GM18867 (cell line): ENCODE results near the gene GNG5.
"Not testable (repeated sequence)": the region's sequence is repeated elsewhere in the genome, so short reads cannot be mapped to it uniquely, and the experiment has no call there.

ENCODE experiments used
- ATAC-seq: cut with Tn5 transposase; IDR thresholded peaks from one replicate; pipeline ENCODE4 v1.9.1; 2021; ENCODE audit warnings: mild to moderate bottlenecking, moderate library complexity; ENCODE audit not compliant: unreplicated experiment

GNG5 gene

GRCh38 chr1:84506002-84506728 is at the start of gene GNG5, which contains the start of gene SPATA1:
Gene GNG5 (minus strand): TSS chr1:84506581. CDS start chr1:84506091, 490 bp downstream.
Gene SPATA1 (plus strand): TSS chr1:84506386. CDS start chr1:84516360, 9,974 bp downstream.
- peak; percentile 81 for ATAC-seq

GRCh38 chr1:84550826-84551225 is 44.4 kb upstream of the GNG5 start:
- ATAC-seq: no peak

DNA sequence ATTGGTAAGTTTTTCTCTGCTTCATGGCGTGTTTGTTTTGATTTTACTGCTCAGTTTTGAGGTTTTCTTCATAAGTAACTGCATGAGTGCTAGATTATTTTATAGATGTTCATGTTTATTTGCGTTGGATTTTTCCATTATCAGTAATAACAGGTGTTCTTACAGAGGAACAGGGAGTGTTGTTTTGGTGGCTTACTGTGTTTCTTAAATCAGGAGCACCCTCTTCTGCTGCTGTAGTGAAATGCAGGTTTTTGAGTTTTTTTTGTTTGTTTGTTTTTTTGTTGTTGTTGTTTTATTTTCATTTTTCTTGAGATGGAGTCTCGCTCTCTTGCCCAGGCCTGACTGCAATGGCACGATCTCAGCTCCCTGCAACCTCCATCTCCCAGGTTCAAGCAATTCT is 35.3 kb upstream of the GNG5 start:
- ATAC-seq: no peak

GRCh38 chr1:84540759-84541158 is 34.4 kb upstream of the GNG5 start:
- ATAC-seq: no peak

GRCh38 chr1:84539972-84540371 is 33.6 kb upstream of the GNG5 start:
- no peak for ATAC-seq

DNA sequence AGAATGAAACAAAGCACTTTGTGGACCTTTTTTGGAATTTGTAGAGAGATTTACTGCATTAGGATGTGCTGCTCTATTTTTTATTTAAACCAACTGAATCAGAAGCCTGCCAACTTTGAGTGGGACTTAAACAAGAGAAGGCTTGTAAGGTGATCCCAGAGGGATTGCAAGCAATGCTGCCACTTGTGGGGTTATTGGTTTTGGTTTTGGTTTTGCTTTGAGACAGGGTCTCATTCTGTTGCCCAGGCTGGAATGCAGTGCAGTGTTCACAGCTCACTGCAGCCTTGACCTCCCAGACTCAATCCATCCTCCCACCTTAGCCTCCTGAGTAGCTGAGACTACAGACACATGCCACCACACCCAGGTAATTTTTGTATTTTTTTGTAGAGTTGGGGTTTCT is 32.2 kb upstream of the GNG5 start:
- no peak for ATAC-seq

GRCh38 chr1:84525779-84526178 is 19.4 kb upstream of the GNG5 start:
- no peak for ATAC-seq

GRCh38 chr1:84524590-84524989 is 18.2 kb upstream of the GNG5 start:
- ATAC-seq: no peak

DNA sequence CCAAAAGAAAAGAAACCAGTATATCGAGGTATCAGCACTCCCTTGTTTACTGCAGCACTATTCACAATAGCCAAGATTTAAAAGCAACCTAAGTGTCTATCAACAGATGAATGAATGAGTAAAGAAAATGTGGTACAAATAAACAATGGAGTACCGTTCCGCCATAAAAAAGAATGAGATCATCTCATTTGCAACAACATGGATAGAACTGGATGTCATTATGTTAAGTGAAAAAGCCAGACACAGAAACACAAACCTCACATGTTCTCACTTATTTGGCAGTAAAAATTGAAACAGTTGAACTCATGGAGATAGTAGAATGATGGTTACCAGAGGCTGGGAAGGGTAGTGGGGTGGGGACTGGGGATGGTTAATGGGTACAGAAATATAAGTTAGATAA is 4.3 kb upstream of the GNG5 start:
- ATAC-seq: no peak

GRCh38 chr1:84510165-84510564 is 3.8 kb upstream of the GNG5 start:
- ATAC-seq: no peak

DNA sequence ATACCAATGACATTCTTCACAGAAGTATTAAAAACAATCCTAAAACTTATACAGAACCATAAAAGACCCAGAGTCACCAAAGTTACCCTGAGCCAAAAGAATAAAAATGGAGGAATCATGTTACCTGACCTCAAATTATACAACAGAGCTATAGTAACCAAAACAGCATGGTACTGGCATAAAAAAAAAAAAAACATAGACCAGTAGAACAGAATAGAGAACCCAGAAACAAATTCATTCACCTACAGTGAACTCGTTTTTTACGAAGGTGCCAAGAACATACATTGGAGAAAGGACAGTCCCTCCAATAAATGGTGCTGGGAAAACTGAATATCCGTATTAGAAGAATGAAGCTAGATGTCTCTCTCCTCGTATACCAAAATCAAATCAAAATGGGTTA is 2.6 kb upstream of the GNG5 start:
- no peak for ATAC-seq

- no peak for ATAC-seq
Observed at GRCh38 chr1:84508510-84508909, 2.1 kb upstream of the GNG5 start.

DNA sequence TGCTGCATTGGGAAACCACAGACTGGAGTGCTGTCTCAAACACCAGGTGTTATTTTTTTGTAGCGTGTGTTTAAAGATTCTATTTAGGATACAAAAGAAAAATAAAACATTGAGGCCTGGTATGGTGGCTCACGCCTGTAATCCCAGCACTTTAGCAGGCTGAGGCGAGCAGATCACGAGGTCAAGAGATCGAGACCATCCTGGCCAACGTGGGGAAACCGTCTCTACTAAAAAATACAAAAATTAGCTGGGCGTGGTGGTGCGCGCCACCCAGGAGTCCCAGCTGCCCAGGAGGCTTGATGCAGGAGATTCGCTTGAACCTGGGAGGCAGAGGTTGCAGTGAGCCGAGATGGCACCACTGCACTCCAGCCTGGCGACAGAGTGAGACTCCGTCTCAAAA is 1.5 kb upstream of the GNG5 start:
- ATAC-seq: not testable (repeated sequence)

- ATAC-seq: no peak
Observed at GRCh38 chr1:84506729-84507453, 510 bp upstream of the GNG5 start.

DNA sequence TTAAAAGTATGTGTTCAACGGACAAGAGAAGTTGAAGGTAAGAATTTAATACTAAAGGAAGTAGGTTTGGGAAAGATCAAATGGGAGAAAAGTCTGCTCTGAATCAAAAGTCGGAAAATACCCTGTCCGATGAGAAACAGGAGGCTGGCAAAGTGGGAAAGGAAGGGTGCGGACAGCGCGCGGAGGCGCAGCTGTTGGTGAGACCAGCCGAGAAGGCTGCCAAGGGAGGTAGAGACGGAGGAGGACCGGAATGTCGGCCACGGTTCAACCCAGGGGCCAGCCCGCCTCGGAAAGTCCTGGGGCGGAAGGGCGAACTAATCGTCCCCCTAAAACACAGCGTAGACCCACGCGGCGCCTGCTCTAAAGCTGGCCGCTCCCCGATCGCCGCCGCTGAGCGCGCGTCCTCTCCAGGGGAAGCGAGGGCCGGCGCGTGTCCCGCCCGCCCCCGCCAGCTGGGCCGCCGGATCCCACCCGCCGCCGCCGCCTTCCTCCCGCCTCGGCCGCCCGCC is 834 bp downstream of the GNG5 start:
- ATAC-seq: peak; percentile 33

- ATAC-seq: no peak
Observed at GRCh38 chr1:84504580-84505492, 1.5 kb downstream of the GNG5 start.

- ATAC-seq: no peak
Observed at GRCh38 chr1:84502927-84503326, 3.5 kb downstream of the GNG5 start.

GRCh38 chr1:84497631-84498275 is 8.6 kb downstream of the GNG5 start:
- ATAC-seq: no peak

GRCh38 chr1:84496498-84496897 is 9.9 kb downstream of the GNG5 start:
- no peak for ATAC-seq

GRCh38 chr1:84493747-84494146 is 12.6 kb downstream of the GNG5 start:
- ATAC-seq: peak; percentile 53

- no peak for ATAC-seq
Observed at GRCh38 chr1:84492726-84493125, 13.7 kb downstream of the GNG5 start.
